ENCODE data around the gene MOB3A. TPM values are rescaled to one million over a fixed set of nuclear protein-coding genes. Genes with fewer than 3 reads are reported as not detected.
A peak's percentile ranks its signal among the peaks of the same experiment; 100 is the strongest.

Gene MOB3A
- total and polyA plus RNA-seq, 2 of the 8 experiments (the other 6 are each of a cell fraction or from before 2014, with no cell fraction given) = 9.2 to 9.6 TPM

DNA sequence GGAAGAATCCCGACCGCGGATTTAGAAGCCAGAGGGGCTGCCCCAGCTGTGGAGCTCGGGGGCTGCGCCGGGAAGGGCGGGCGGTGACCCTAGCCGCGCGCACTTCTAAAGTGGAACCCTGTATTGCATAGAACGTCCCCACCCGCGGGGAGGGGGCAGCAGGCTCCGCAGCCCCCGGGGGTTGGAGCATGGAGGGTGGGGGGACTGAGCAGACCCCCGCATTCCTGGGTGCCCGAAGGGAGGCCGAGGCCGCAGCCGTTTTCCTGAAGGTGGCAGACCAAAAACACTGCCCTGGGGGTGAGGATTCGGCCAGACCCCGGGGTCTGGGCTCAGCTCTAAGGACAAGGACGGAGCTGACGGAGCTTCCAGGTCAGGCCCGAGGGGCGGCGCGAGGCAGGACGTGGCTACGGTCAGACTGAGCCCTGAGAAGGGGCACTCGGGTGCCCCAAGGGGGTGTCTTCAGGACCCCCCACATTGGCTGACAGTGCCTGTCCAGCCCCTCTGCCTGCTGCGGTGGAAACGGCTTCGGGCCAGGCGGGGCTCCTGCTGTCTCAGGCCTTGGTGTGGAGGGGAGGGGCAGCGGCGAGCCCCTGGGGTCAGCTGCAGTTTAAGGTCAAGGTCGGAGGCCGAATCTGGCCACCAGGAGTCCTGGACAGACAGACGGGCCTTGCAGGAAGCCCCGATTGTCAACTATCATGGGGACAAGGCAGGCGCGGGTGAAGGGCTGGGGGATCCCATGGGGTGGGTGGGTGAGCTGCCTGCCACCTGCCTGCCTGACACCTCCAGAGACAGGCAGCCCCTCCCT is 57.6 kb downstream of the MOB3A start:
- Histone ChIP-seq H4K91ac (replicated peaks; ENCODE audit: insufficient read length, low read length) (no peak overlapping the region), H3K9ac (replicated peaks in 1 of 4; ENCODE audit: extremely low read depth in 1 of 4, low read depth in 3 of 4, low read length in 3 of 4) (no peak overlapping the region), H2BK5ac (ENCODE audit: low read depth, low read length) (no peak overlapping the region), H3K14ac (ENCODE audit: insufficient read length) (no peak overlapping the region), H3K9me3 (ENCODE audit: insufficient read depth in 2 of 2, low read depth in 1 of 2, low read length in 1 of 2) (peaks cover 7 to 8% of the 10 kb centered on the region in 2 experiments; a peak in 1 of 4 replicates), H4K8ac (ENCODE audit: extremely low read depth, insufficient read depth, low read length) (peak overlapping the region; percentile 40; the same call in 1 of the 2 replicates), H3K23me2 (ENCODE audit: low read depth, low read length) (no peaks in the 10 kb centered on the region), H3K79me1 (ENCODE audit: low read depth, low read length) (no peaks in the 10 kb centered on the region), H3K4me3 (ENCODE audit: extremely low read depth in 1 of 4, insufficient read depth in 2 of 4, low read depth in 3 of 4, low read length in 4 of 4) (no peak overlapping the region), H3K23ac (ENCODE audit: insufficient read length) (no peak overlapping the region), H2AFZ (ENCODE audit: low read length) (no peak overlapping the region), H3K56ac (replicated peaks; ENCODE audit: insufficient read length, low read depth, low read length) (no peak overlapping the region), H3K27me3 (replicated peaks in 1 of 4; ENCODE audit: control insufficient read depth in 3 of 4, extremely low read depth in 1 of 4, insufficient read depth in 3 of 4, low read length in 3 of 4) (no peaks in the 10 kb centered on the region), H4K20me1 (replicated peaks in 1 of 2; ENCODE audit: control insufficient read depth in 1 of 2, insufficient read depth in 2 of 2, low read length in 2 of 2) (peaks cover 3 to 16% of the 10 kb centered on the region in 2 experiments), H3K36me3 (ENCODE audit: control insufficient read depth in 2 of 4, insufficient read depth in 4 of 4, low read length in 3 of 4) (peaks cover 7 to 39% (median 29%) of the 10 kb centered on the region in 4 experiments), H3K79me2 (ENCODE audit: control insufficient read depth in 1 of 2, insufficient read depth in 2 of 2, low read length in 2 of 2) (peaks cover 0 to 3% of the 10 kb centered on the region in 2 experiments; a peak in 1 of 4 replicates), H2BK20ac (ENCODE audit: low read length) (no peak overlapping the region), H3K4ac (replicated peaks; ENCODE audit: insufficient read length, low read depth, low read length) (no peak overlapping the region), H3K18ac (ENCODE audit: extremely low read depth, low read length) (no peak overlapping the region), H4K5ac (ENCODE audit: insufficient read length, low read depth, low read length) (no peak overlapping the region), H2BK120ac (replicated peaks; ENCODE audit: low read depth, low read length) (no peak overlapping the region), H3K27ac (ENCODE audit: low read depth, low read length) (no peak overlapping the region), H2BK15ac (ENCODE audit: low read length) (no peak overlapping the region), H2AK5ac (ENCODE audit: low read depth, low read length) (no peak overlapping the region), H3K4me2 (ENCODE audit: insufficient read depth in 1 of 2, low read depth in 2 of 2, low read length in 2 of 2) (no peak overlapping the region), H3K4me1 (replicated peaks in 1 of 4; ENCODE audit: control insufficient read depth in 3 of 4, insufficient read depth in 4 of 4, low read length in 3 of 4) (peaks cover 0 to 23% (median 14%) of the 10 kb centered on the region in 4 experiments; a peak in 6 of 7 replicates), H2BK12ac (ENCODE audit: low read depth, low read length) (no peak overlapping the region)
- WGBS, 2 experiments (ENCODE audit: extremely low coverage in 1 of 2, insufficient coverage in 1 of 2, insufficient read length in 1 of 2, insufficient replicate concordance in 2 of 2, low coverage in 1 of 2, low lambda C conversion rate in 2 of 2, missing lambda C conversion rate in 1 of 2) = 93% methylated on average over 38 of the region's 44 CpGs; no CpG with 5 or more reads in 1 of the 2 experiments
- CTCF ChIA-PET (ENCODE audit: partially characterized antibody) = interaction anchor here (0.5 to 2.3 kb wide), 3 partner anchors 9 to 69 kb away, joined by 3 to 10 read pairs (median 3); no protein-coding TSS in a partner anchor
- FAIRE-seq (no peak), DNase-seq (ENCODE audit: low read depth in 1 of 2, low spot score in 2 of 2) (peak in 1 of 2 experiments; percentile 44)
- POLR2A ChIA-PET (ENCODE audit: partially characterized antibody) = interaction anchor here (0.6 to 27.5 kb wide), 2 partner anchors 12 to 19 kb away, joined by 3 to 524 read pairs; partner anchors contain the start of gene MKNK2
- TF ChIP-seq BCL11A (IDR thresholded peaks at IDR 0.05; ENCODE audit: low read depth in 2 of 2, low read length in 2 of 2) (no peak), PHF8 (conservative IDR thresholded peaks at IDR 0.05; ENCODE audit: low read depth, low read length) (no peak), SP2 (IDR thresholded peaks at IDR 0.05; ENCODE audit: low read length) (no peak), BRCA1 (IDR thresholded peaks at IDR 0.05; ENCODE audit: low read depth, low read length) (no peak), TAF7 (optimal IDR thresholded peaks at IDR 0.05; ENCODE audit: borderline replicate concordance, low read depth, low read length) (no peak), SIRT6 (IDR thresholded peaks at IDR 0.05; ENCODE audit: low read length) (no peak), EZH2 (IDR thresholded peaks at IDR 0.05; ENCODE audit: low read depth, low read length, severe bottlenecking) (no peak), GTF2F1 (IDR thresholded peaks at IDR 0.05; ENCODE audit: borderline replicate concordance, low read depth, low read length) (no peak), POLR2A (IDR thresholded peaks at IDR 0.05; ENCODE audit: control extremely low read depth in 1 of 2, low read depth in 2 of 2, low read length in 2 of 2) (no peak), GABPA (IDR thresholded peaks at IDR 0.05; ENCODE audit: borderline replicate concordance, insufficient read depth, low read length) (no peak), TEAD4 (IDR thresholded peaks at IDR 0.05; ENCODE audit: low read depth, low read length) (no peak), JUND (IDR thresholded peaks at IDR 0.05; ENCODE audit: low read length) (no peak), KDM5A (IDR thresholded peaks at IDR 0.05; ENCODE audit: low read length) (no peak)

Measured in H1 (cell line).